ENCODE results near the gene KRTAP10-8.
"Not testable (repeated sequence)": the region's sequence is repeated elsewhere in the genome, so short reads cannot be mapped to it uniquely, and the experiment has no call there.

The KRTAP10-8 gene

GRCh38 chr21:44579056-44579832 is 32.6 kb upstream of the KRTAP10-8 start:
- no peak for DNase-seq

DNA sequence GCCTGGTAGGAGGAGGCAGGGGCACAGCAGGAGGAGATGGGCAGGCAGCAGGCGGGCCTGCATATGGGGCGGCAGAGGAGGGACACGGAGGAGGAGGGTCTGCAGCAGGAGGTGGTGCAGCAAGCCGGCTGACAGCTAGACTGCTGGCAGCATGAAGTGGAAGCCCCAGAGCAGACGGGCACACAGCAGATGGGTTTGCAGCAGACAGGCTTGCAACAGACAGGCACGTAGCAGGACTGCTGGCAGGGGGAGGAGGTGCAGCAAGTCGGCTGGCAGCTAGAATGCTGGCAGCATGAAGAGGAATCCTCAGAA is 32.1 kb upstream of the KRTAP10-8 start:
- no peak for DNase-seq

GRCh38 chr21:44580231-44580821 is 31.6 kb upstream of the KRTAP10-8 start, which contains the start of gene KRTAP10-5:
Gene KRTAP10-5 (minus strand): TSS chr21:44580604. CDS start chr21:44580578, 26 bp downstream.
- DNase-seq, result not testable (repeated sequence)

DNA sequence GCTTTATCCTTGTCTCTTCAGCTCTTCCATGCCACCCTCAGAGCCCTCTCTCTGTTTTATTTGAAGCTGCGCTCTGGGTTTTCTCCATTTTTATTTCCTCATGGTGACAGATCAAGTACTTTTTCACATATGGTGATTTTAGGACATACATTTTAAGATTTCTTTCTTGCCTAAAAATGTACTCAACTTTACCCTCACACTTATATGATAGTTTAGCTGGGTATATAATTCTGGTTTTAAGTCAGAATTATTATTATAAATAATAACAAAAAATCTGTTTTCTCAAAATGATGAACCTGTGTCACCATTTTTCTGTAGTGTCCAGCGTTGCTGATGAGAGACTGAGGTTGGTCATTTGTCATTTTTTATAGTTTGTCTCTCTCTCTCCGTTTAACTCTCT is 30.7 kb upstream of the KRTAP10-8 start:
- no peak for DNase-seq

DNA sequence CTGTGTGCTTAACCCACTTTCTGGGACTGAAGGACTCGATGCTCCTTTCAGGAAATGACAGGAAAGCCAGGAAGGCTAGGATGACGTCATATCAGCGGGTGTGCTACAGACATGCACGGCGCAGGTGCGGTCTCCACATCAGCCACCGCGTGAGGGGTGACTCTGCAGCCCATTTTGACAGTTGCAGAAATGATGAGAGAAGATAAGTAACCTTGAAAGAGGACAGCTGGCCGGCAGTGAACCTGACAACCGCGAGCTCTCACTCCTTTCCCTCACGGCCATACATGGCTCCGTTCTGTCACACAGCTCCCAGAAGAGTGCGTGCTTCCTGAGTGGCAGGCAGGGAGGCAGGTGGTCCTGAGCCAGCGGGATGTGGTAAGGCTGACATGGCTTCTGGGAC is 29.8 kb upstream of the KRTAP10-8 start:
- DNase-seq, result no peak

- no peak for DNase-seq
These were observed 28.6 kb upstream of the KRTAP10-8 start for GRCh38 chr21:44583089-44583799.

GRCh38 chr21:44583800-44584147 is 28.1 kb upstream of the KRTAP10-8 start:
- DNase-seq, result no peak

GRCh38 chr21:44585892-44586291 is 26.0 kb upstream of the KRTAP10-8 start:
- DNase-seq, result no peak

GRCh38 chr21:44589094-44589493 is 22.8 kb upstream of the KRTAP10-8 start:
- DNase-seq, result no peak

- DNase-seq, result no peak
These were observed 22.1 kb upstream of the KRTAP10-8 start for GRCh38 chr21:44589586-44590305.

DNA sequence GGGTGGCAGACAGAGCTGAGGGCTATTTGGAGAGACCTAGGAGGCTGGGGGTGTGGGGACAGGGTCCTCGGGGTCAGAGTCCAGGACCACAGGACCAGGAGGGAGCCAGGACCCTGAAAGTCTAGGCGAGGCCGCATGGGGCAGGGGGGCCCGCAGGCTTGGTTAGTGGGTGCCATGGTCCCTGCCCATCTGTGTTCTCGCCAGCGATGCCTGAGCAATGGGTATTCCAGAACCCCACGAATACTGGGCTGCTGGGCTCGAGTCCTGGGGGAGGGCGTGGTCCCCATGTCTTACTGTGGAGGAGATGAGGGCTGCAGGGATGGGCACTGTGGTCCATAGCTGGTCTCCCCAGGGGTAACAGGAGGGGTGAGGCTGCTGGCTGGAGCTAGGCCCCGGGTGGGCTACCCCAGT is 21.6 kb upstream of the KRTAP10-8 start:
- no peak for DNase-seq

GRCh38 chr21:44590897-44591800 is 20.7 kb upstream of the KRTAP10-8 start:
- not testable (repeated sequence) for DNase-seq

- not testable (repeated sequence) for DNase-seq
These were observed 20.1 kb upstream of the KRTAP10-8 start for GRCh38 chr21:44591801-44592130.

DNA sequence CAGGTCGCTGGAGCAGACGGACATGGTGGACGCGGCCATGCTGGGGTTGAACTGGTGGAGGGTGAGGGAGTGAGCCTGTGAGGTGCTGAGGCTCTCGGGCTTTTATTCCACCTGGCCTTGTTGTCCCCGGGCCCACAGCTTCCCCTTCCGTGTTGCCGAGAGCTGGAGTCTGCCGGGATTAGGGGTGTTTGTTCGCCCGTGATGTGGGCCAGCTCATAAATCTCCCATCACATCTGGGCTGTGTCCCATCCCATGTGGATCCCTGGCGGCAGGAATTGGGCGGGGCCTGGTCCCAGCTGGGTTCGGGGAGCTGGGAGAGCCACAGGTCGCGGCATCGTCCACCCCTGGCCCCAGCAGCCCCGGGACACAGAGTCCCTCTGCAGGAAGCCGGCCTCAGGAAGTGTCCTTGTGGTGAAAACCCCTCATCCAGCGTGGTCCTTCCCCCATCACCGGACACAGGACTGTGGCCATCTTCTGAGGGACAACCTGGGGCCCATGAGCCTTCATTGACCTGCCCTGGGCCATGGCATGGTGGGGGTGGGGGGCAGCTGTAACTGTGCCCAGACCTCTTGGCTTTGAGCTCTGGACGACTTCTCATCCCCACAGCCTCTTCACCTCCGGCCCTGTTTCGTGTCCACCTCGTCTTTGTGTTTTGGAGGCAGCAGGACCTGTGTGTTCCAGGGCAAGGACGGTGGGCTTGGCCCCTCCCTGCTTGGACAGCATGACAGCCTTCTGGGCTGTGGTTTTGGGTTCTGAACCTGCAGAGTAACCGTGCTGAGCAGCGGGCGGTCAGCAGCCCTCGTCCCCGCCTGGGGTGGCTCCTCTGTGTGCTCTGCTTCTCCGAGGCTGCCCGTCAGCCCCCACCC is 19.2 kb upstream of the KRTAP10-8 start, which contains the start of gene KRTAP10-6:
Gene KRTAP10-6, minus strand, starts transcription at position 60 of the 866 bp plus-strand sequence. Its CDS starts 21 bp downstream, at position 39.
- no peak for DNase-seq

- no peak for DNase-seq
These were observed 18.1 kb upstream of the KRTAP10-8 start for GRCh38 chr21:44593598-44594405.

DNA sequence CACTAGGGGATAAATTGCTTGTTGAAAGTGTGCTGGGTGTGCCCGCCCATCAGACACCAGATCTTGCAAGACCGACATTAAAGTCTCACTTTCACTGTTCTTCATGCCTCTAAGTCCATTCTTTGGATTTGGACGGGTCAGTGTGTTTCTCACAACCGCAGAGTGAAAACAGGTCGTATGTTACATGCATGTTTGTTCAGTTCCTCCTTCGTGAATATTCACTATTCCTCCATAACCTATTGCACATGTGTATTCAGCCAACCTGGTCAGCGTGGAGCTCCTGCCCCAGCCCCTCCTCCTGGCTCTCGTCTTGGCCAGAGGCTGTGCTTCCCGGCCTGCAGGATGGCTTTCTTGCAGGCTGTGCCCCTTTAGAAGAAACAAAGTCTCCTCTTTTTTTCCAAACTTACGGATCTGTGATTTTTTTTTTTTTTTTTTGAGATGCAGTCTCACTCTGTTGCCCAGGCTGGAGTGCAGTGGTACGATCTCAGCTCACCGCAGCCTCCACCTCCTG is 17.4 kb upstream of the KRTAP10-8 start:
- no peak for DNase-seq

- no peak for DNase-seq
These were observed 16.4 kb upstream of the KRTAP10-8 start for GRCh38 chr21:44595524-44595923.

DNA sequence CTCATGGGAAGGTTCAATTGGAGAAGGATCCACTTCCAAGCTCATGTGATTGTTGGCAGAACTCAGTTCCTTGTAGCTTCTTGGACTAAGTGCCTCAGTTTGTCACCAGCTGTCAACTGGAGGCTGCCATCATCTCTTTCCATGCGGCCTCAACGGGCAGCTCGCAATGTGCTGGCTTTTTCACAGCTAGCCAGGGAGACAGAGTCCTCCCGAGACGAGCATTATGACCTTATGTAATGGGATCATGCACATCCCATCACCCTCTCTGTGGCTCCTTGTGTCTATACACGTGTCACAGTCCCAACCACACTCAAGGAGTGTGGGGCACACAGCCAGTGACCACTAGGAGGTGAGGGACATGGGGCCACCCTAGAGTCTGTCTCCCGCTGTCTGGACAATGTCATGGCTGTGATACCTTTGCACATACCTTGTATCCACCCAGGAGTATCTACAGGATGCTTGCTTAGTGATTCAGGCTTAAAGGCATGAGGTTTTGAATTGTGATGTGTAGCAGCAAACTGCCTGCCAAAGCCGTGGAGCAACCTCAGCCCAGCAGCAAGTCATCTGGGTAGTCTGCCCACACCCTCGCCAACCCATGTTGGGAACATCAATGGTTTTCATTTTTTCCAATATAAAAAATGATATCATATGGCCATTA is 15.7 kb upstream of the KRTAP10-8 start:
- DNase-seq, result no peak

DNA sequence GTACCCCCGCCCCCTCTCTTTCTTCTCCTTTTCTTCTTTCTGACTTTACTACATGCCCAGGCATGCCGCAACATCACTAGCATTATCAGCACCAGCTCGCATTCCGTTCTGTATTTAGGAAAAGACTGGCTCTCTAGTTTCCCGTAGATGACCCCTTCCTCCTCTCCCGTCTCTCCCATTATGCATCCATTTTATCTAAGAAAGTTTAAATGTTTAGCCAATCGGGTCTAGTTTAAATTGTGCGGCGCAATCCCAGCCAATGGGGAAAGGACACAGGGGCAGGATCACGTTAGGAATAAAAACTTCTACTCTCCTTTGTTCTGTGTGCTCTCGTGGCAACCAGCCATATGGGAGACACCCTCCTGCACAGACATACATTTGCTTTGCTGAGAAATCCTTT is 13.8 kb upstream of the KRTAP10-8 start:
- DNase-seq, result no peak
